Upper lobe of left lung (tissue), 4 donors: ENCODE results near the gene DHRS4.

ENCODE experiments used
- EP300 ChIP-seq, 4 donors: sonication (generic); formaldehyde crosslinking; IDR thresholded peaks; one replicate each; pipeline ENCODE4 v1.5.1; 2017; ENCODE audit warnings: antibody characterized with exemption in 4 of 4, control low read depth in 2 of 4
- POLR2A ChIP-seq, 4 donors: fragments of 450-650 bp; IDR thresholded peaks; one replicate each; pipeline ENCODE4 v1.5.1; 2016 to 2017; ENCODE audit warnings: antibody characterized with exemption in 4 of 4, mild to moderate bottlenecking in 2 of 4
- TF ChIP-seq, protein P1 (sequence below), 6 experiments: fragments of 450-650 bp in 4 of 6; fragments of 200-600 bp in 2 of 6; sonication (generic) in 2 of 6; IDR thresholded peaks; one replicate each; pipeline ENCODE4 v1.5.1; 2016 to 2019; ENCODE audit warnings: antibody characterized with exemption in 6 of 6

DNA sequence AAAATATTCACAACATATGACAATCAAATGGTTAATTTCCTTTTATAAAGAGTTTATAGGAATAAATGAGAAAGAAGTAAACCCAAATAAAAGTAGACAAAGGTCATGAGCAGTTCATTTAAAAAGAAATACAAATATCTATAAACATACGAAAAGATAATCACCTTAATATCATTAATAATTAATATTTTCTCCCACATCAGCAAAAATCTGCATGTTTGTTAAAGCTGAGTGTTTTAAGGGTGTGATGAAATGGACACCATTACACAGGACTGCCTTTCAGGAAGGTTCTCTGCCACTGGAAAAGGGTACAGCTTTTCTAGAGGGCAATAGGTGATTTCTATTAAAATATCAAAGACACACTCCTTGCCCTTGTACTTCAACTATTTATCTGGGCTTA is 14.7 kb upstream of the DHRS4 start:
- TF ChIP-seq, protein P1, sequence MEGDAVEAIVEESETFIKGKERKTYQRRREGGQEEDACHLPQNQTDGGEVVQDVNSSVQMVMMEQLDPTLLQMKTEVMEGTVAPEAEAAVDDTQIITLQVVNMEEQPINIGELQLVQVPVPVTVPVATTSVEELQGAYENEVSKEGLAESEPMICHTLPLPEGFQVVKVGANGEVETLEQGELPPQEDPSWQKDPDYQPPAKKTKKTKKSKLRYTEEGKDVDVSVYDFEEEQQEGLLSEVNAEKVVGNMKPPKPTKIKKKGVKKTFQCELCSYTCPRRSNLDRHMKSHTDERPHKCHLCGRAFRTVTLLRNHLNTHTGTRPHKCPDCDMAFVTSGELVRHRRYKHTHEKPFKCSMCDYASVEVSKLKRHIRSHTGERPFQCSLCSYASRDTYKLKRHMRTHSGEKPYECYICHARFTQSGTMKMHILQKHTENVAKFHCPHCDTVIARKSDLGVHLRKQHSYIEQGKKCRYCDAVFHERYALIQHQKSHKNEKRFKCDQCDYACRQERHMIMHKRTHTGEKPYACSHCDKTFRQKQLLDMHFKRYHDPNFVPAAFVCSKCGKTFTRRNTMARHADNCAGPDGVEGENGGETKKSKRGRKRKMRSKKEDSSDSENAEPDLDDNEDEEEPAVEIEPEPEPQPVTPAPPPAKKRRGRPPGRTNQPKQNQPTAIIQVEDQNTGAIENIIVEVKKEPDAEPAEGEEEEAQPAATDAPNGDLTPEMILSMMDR (IDR thresholded peaks at IDR 0.05), result no peak
- TF ChIP-seq EP300 (IDR thresholded peaks at IDR 0.05) (no peak), POLR2A (IDR thresholded peaks at IDR 0.05) (no peak)
